Measurements from ENCODE around the gene CD164L2.
A peak's percentile ranks its signal among the peaks of the same experiment; 100 is the strongest.
"Not testable (repeated sequence)": the region's sequence is repeated elsewhere in the genome, so short reads cannot be mapped to it uniquely, and the experiment has no call there.

Gene CD164L2

DNA sequence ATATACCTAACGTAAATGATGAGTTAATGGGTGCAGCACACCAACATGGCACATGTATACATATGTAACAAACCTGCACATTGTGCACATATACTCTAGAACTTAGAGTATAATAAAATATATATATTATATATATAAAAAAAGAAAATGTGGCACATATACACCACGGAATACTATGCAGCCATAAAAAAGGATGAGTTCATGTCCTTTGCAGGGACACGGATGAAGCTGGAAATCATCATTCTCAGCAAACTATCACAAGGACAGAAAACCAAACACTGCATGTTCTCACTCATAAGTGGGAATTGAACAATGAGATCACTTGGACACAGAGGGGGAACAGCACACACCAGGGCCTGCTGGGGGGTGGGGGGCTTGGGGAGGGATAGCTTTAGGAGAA is 1.7 kb upstream of the CD164L2 start:
- DNase-seq (ENCODE audit: low read depth): not testable (repeated sequence)

- no peak for DNase-seq (ENCODE audit: low read depth)
These were observed 528 bp upstream of the CD164L2 start for GRCh38 chr1:27383661-27384060.

GRCh38 chr1:27381969-27382762 is 967 bp downstream of the CD164L2 start:
- no peak for DNase-seq (ENCODE audit: low read depth)

DNA sequence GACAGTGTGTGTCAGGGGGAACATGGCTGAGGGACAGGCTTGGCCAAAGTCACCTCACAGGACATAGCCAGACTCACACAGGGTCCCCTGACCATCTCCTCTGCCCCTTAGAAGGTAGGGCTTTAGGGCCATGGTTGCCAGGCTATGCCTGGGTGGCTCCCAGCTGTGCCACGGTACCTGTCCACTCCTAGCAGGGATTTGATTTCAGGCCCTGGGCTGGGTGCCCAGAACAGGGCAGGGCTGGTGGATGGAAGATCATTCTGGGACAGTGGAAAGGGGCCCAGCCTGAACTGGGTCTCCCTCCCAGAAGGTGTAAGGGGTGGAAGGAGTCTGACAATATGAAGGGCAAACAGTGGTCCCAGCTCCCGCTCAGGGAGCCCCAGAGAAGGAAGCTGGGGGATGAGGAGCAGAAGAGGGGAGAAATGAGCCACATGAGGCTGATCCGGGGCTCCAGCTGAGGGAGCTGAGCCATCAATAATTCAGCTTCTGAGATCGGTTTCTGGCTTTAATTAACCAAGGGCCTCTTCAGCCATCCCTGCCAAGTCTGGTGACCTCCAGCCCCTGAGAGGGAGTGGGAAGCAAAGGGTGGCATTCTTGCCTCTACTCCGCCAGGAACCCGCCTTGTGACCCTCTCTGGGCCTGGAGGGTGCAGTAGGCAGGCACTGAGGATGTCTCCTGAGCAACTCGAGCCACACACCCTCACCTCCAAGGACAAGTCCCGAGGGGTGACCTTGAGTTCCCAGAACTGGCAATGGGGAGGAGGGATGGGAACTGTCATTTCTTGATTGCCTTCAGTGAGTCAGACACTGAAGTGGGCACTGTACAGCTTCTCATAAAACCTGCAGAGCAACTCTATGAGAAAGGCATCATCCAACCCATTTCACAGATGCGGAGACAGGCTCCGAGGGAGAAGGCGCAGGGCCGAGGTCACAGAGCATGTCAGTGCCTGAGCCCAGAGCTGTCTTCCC is 2.1 kb downstream of the CD164L2 start:
- DNase-seq (ENCODE audit: low read depth): no peak

DNA sequence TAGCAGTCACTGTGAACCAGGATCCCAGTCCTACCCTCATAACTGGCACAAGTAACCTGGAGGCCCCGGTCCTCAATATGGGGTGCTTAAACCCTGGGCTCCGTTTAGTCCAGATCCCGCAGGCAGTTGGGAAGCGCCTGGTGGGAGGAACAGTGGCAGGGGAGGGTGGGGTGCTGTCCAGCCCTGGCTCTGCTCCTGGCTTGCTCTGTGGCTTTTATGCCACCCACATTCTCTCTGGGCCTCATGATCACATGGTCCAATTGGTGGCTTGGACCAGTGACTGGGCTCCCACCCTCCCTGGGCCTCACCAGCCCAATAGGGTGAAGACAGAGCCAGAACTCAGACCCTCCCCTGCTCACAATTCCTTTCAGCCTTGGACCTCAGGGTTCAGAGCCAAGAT is 2.9 kb downstream of the CD164L2 start:
- DNase-seq (ENCODE audit: low read depth): no peak

GRCh38 chr1:27379564-27380122 is 3.5 kb downstream of the CD164L2 start:
- DNase-seq (ENCODE audit: low read depth): no peak

- DNase-seq (ENCODE audit: low read depth): no peak
These were observed 5.2 kb downstream of the CD164L2 start for GRCh38 chr1:27377760-27378495.

DNA sequence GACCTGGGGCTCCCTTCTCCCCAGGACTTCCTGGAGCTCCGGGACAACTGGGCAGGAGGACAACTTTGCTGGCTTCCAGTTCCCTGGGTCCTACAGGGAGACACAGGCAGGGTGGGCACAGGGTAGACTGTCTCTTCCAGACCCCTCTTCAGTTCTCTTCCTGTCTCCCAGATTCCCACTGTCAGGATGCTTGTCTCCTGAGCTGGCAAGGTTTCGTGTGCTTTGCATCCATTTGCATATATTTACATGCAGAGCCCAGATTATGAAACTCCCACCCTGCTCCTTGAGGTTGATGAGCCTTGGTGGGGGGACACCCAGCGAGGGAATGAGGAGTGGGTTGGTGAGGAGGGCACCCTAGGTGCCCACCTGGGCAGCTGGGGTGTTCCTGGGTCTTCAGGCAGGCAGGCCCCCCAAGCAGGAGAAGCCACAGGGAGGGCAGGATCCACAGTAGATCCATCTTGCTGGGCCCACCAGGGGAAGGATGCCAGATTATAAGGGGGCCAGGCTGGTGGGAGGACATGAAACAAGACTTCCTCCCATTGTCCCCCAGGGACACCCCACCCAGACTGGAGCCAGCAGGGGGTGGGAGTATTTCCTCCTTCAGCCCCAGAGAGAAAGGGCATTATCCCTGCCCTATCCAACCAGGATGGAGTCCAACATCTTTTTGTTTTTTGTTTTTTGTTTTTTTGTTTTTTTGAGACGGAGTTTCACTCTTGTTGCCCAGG is 8.6 kb downstream of the CD164L2 start, which contains the start of gene FCN3:
Gene FCN3, minus strand, starts transcription at position 463 of the 725 bp plus-strand sequence. Its CDS starts 6 bp downstream, at position 457.
- DNase-seq (ENCODE audit: low read depth): no peak

GRCh38 chr1:27372808-27373690 is 10.1 kb downstream of the CD164L2 start:
- DNase-seq (ENCODE audit: low read depth): no peak

DNA sequence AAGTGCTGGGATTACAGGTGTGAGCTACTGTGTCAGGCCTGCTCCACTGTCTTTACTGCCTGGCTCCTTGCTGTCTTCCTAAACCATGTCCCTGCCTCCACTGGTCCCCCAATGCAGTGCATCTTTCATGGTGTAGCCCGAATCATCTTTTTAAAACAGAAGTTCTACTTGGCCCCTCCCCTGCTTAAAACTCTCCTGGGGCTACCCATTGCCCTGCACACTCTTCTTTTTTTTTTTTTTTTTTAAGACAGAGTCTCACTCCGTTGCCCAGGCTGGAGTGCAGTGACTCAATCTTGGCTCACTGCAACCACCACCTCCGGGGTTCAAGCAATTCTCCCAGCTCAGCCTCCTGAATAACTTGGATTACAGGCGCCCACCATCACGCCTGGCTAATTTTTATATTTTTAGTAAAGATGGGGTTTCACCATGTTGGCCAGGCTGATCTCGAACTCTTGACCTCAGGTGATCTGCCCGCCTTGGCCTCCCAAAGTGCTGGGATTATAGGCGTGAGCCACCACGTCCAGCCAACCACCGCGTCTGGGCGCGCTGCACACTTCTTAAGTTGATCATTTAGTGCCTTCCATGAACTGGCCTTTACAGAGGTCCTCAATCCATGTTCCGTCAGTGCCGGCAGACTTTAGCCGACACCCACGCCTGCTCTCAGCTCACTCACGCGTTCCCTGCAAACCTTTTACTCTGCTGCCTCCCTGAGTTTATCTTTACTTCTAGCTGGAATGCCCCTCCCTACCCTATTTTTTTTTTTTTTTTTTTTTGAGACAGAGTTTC is 10.9 kb downstream of the CD164L2 start:
- no peak for DNase-seq (ENCODE audit: low read depth)

- no peak for DNase-seq (ENCODE audit: low read depth)
These were observed 14.1 kb downstream of the CD164L2 start for GRCh38 chr1:27368869-27369582.

DNA sequence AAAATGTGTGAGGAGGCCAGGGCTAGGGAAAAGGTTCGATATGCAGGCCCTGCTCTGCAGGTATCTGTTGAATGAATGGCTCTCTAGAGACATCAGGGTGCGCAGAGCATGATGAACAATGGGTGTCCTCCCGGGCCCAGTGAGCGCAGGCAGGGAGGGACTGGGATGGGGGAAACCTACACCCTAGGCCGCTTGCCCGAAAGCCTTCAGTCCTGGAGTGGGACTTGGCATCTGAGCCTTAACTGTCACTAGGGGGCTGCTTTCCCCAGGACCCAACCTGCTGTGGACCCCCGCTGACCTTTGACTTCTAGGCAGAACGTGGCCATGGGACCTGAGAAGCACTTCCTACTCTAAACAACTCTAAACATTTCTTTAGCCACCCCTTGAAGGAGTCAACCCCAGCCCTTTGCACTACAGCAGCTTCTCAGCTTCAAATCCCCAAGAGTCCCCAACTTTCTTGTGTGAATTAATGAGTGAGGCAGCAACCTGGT is 15.9 kb downstream of the CD164L2 start:
- DNase-seq (ENCODE audit: low read depth): no peak

GRCh38 chr1:27366411-27367159 is 16.5 kb downstream of the CD164L2 start, which contains the start of gene MAP3K6:
MAP3K6 (minus strand) TSS chr1:27366961; CDS start chr1:27366597, 364 bp downstream.
- no peak for DNase-seq (ENCODE audit: low read depth)

DNA sequence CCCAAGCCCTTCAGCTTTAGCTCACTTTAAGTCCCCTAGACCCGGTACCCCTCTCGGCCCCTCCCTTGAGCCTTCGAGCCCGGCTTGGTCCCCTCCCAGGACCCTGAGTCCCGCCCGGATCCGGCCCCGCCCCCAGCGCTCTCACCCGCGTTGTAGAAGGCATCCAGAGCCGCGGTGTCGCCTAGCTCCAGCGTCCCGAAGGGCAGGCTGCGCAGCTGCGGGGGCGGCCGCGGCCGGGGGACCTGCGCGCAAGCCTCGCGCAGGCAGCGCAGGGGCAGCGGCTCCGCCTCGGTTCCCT is 17.1 kb downstream of the CD164L2 start:
- peak; percentile 69 for DNase-seq (ENCODE audit: low read depth)

- DNase-seq (ENCODE audit: low read depth): peak; percentile 70
These were observed 17.6 kb downstream of the CD164L2 start for GRCh38 chr1:27365372-27366112.

GRCh38 chr1:27364696-27365371 is 18.3 kb downstream of the CD164L2 start:
- DNase-seq (ENCODE audit: low read depth): no peak
